Kidney (tissue), 2 donors: ENCODE measurements around the gene GOLGA8O. TPM values are rescaled to one million over a fixed set of nuclear protein-coding genes. Genes with fewer than 3 reads are reported as not detected.

Experiments used
- polyA plus RNA-seq: library from polyadenylated mRNA; stranded (reverse); fragments of 350-450 nt; fragmentation: Illumina TruSeq; extraction: RNeasy Lipid Tissue Mini Kit (QIAGEN cat#74804); gene quantifications from one replicate; pipeline ENCODE4 v1.2.3, GENCODE V29; 2014; ENCODE audit warnings: low read depth, low replicate concordance; ENCODE audit not compliant: insufficient read depth
- total RNA-seq: library from RNA; stranded (reverse); fragmentation: NEBNext Ultra II Directional; extraction: Animal tissue kit (Norgen Biotek cat#: 25700); gene quantifications from one replicate; pipeline ENCODE4 v1.2.1, GENCODE V29; 2021
- donor health status: DM: yes; HTN: yes; CAD: no.

Gene GOLGA8O
- total and polyA plus RNA-seq, 2 donors from 2014 or later = 0.28 to 2.5 TPM

Other genes with a start within 250 kb of the GOLGA8O start
- 1.6 TPM for gene GOLGA8K, start 52.3 kb downstream of the GOLGA8O start, total RNA-seq
- not detected for gene GOLGA8K, start 52.3 kb downstream of the GOLGA8O start, polyA plus RNA-seq
- 14.7 TPM for gene GOLGA8N, start 137.8 kb upstream of the GOLGA8O start, total RNA-seq
- gene GOLGA8N, start 137.8 kb upstream of the GOLGA8O start, polyA plus RNA-seq = 6.3 TPM
- gene ARHGAP11A, start 159.9 kb upstream of the GOLGA8O start, total RNA-seq = 4.6 TPM
- 0.73 TPM for gene ARHGAP11A, start 159.9 kb upstream of the GOLGA8O start, polyA plus RNA-seq
- gene SCG5, start 186.1 kb upstream of the GOLGA8O start, total RNA-seq = 1.3 TPM
- 1.6 TPM for gene SCG5, start 186.1 kb upstream of the GOLGA8O start, polyA plus RNA-seq